Lung (tissue), 12 donors: Measurements from ENCODE around the gene ANKRD55. TPM values are rescaled to one million over a fixed set of nuclear protein-coding genes. Genes with fewer than 3 reads are reported as not detected.

Experiments
- ATAC-seq: fragments of 200-7000 bp; cut with Tn5 transposase; one replicate; pipeline ENCODE4 v1.9.1; 2020; ENCODE audit warnings: moderate number of reproducible peaks; ENCODE audit not compliant: insufficient read depth, low FRiP score
- DNase-seq, 3 donors: peaks; one replicate each; pipeline ENCODE4 v3.0.0-alpha.2; 2013 to 2017
- H3K27ac ChIP-seq, 2 donors: one replicate each; pipeline ENCODE4 v1.5.1; 2013; ENCODE audit warnings: mild to moderate bottlenecking in 2 of 2, moderate library complexity in 2 of 2, control low read depth in 1 of 2, inconsistent platforms in 1 of 2, low read depth in 1 of 2, low read length in 1 of 2
- H3K27me3 ChIP-seq, 3 donors: one replicate each; pipeline ENCODE4 v1.5.1; 2013; ENCODE audit warnings: low read length in 2 of 3; ENCODE audit not compliant: control insufficient read depth in 3 of 3, insufficient read depth in 3 of 3
- H3K36me3 ChIP-seq, 4 donors: one replicate each; pipeline ENCODE4 v1.5.1; 2013; ENCODE audit warnings: low read length in 4 of 4, mild to moderate bottlenecking in 1 of 4, moderate library complexity in 1 of 4; ENCODE audit not compliant: control insufficient read depth in 4 of 4, insufficient read depth in 4 of 4
- H3K4me1 ChIP-seq, 5 donors: one replicate each; pipeline ENCODE4 v1.5.1; 2013; ENCODE audit warnings: low read length in 5 of 5, mild to moderate bottlenecking in 2 of 5, moderate library complexity in 1 of 5; ENCODE audit not compliant: control insufficient read depth in 5 of 5, insufficient read depth in 5 of 5
- H3K4me3 ChIP-seq: one replicate; pipeline ENCODE4 v1.5.1; 2013; ENCODE audit warnings: mild to moderate bottlenecking, control low read depth, moderate library complexity
- H3K9ac ChIP-seq, 2 donors: one replicate each; pipeline ENCODE4 v1.5.1; 2013; ENCODE audit warnings: low read length in 2 of 2, control low read depth in 1 of 2; ENCODE audit not compliant: insufficient read depth in 1 of 2
- H3K9me3 ChIP-seq, 4 donors: one replicate each; pipeline ENCODE4 v1.5.1; 2013; ENCODE audit warnings: low read length in 3 of 4, mild to moderate bottlenecking in 1 of 4, moderate library complexity in 1 of 4; ENCODE audit not compliant: control insufficient read depth in 4 of 4, insufficient read depth in 3 of 4
- WGBS, 2 donors: extraction: QIAGEN DNeasy Blood & Tissue Kit; methylation state at CpG; one replicate each; pipeline ENCODE4 v1.1.7; 2013; 5-methylcytosine and 5-hydroxymethylcytosine counted together
- polyA plus RNA-seq, 2 donors: library from polyadenylated mRNA; stranded (reverse); fragments of 200-250 nt; gene quantifications; one replicate each; pipeline ENCODE4 v1.2.1, GENCODE V29; 2013
- total RNA-seq, 2 donors: library from RNA; depleted of rRNA in 1 of 2; stranded (reverse); fragments of >200 nt in 1 of 2; gene quantifications; one replicate each; pipeline ENCODE4 v1.2.1, GENCODE V29; 2014 to 2021
- TF ChIP-seq, protein P1 (sequence below): IDR thresholded peaks from 2 replicates; pipeline ENCODE4 v1.5.1; 2012; ENCODE audit warnings: mild to moderate bottlenecking; ENCODE audit errors: control extremely low read depth, extremely low read depth
- donor health status: control.
- donor health status: control.
- donor health status: Bipolar disorder and iron deficiency.
- donor health status: healthy.
- donor health status: DM: yes; HTN: yes; CAD: no.

Gene ANKRD55
- total and polyA plus RNA-seq, 4 donors = 0.06 to 0.50 (median 0.28) TPM

DNA sequence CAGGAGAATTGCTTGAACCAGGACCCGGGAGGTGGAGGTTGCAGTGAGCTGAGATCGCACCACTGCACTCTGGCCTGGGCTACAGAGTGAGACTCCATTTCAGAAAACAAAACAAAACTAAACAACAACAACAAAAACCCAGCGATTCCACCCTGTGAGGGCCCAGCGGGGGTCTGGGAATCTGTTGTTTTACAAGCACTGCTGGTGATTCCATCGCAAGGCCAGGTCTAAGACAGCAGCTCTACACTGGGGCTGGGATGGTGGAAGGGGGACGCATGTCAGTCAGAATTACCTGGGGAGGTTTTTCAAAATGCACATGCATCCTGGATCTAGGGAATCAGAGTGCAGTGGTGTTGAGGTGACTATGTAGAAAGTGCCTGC lies 90.9 kb downstream of the ANKRD55 start:
- Histone ChIP-seq H3K27me3 (no peaks in the 10 kb centered on the region), H3K4me1 (peaks cover 0 to 2% (median 0%) of the 10 kb centered on the region in 5 donors), H3K9me3 (no peaks in the 10 kb centered on the region), H3K36me3 (no peaks in the 10 kb centered on the region), H3K27ac (no peak overlapping the region), H3K4me3 (no peak overlapping the region), H3K9ac (no peak overlapping the region)
- 93 to 97% methylated on average over 6 of the region's 6 CpGs for WGBS, 2 donors
- no peak for DNase-seq
- ATAC-seq = no peak
- TF ChIP-seq, protein P1, sequence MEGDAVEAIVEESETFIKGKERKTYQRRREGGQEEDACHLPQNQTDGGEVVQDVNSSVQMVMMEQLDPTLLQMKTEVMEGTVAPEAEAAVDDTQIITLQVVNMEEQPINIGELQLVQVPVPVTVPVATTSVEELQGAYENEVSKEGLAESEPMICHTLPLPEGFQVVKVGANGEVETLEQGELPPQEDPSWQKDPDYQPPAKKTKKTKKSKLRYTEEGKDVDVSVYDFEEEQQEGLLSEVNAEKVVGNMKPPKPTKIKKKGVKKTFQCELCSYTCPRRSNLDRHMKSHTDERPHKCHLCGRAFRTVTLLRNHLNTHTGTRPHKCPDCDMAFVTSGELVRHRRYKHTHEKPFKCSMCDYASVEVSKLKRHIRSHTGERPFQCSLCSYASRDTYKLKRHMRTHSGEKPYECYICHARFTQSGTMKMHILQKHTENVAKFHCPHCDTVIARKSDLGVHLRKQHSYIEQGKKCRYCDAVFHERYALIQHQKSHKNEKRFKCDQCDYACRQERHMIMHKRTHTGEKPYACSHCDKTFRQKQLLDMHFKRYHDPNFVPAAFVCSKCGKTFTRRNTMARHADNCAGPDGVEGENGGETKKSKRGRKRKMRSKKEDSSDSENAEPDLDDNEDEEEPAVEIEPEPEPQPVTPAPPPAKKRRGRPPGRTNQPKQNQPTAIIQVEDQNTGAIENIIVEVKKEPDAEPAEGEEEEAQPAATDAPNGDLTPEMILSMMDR = no peak

DNA sequence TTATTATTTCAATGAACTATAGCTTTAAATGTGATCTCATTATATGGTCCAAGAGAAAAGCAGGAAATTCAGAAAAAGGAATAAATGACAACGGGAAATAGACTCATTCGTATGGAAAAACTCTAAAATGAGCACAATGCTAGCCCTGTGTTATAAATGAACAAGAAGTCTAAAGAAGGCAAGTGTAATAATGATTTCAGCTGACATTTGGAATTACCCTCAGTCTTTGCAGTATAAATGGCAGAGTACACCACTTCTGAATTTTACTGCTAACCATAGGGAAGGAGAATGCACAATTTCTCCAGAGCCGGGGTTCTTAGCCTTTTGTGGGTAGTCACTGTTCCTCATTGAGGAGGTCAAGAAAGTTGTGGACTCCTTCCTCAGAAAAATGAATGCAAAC lies 93.1 kb downstream of the ANKRD55 start:
- H3K27ac ChIP-seq = no peak overlapping the region
- no peak overlapping the region for H3K9ac ChIP-seq
- H3K4me3 ChIP-seq = no peak overlapping the region
- ATAC-seq = no peak
- TF ChIP-seq, protein P1 = no peak
- H3K4me1 ChIP-seq = no peaks in the 10 kb centered on the region
- 65% methylated on average over 3 of the region's 3 CpGs for WGBS, 2 donors
- no peak for DNase-seq
- H3K27me3 ChIP-seq = no peaks in the 10 kb centered on the region
- H3K36me3 ChIP-seq = no peaks in the 10 kb centered on the region
- no peaks in the 10 kb centered on the region for H3K9me3 ChIP-seq

DNA sequence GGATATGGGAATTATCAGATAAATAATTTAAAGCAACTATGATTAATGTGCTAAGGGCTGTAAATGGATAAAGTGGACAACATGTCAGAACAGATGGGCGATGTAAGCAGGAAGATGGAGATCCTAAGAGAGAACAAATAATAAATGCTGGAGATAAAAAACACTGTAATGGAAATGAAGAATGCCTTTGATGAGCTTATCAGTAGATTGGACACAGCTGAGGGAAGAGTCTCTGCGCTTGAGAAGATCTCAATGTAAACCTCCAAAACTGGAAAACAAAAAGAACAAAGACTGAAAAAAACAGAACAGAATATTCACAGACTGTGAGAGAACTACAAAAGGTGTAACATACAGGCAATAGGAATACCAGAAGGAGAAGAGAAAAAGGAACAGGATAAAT lies 102.5 kb downstream of the ANKRD55 start:
- no peak for ATAC-seq

More for the DNA sequence above, 102.5 kb downstream of the ANKRD55 start:
- H3K27me3 ChIP-seq = no peaks in the 10 kb centered on the region
- H3K27ac ChIP-seq = no peak overlapping the region
- H3K36me3 ChIP-seq = no peaks in the 10 kb centered on the region
- DNase-seq = no peak
- TF ChIP-seq, protein P1 = no peak
- H3K4me3 ChIP-seq = no peak overlapping the region
- H3K9ac ChIP-seq = no peak overlapping the region
- H3K4me1 ChIP-seq = peaks cover 0 to 8% (median 0%) of the 10 kb centered on the region in 5 donors
- 93 to 96% methylated on average over 2 of the region's 2 CpGs for WGBS, 2 donors
- peaks cover 0 to 11% (median 0%) of the 10 kb centered on the region in 4 donors for H3K9me3 ChIP-seq
